Activated T-helper 2 cell treated with anti-CD3 and anti-CD28 coated beads, Interferon-gamma antibody, Interleukin-2, Interleukin-4, amounts not matched to agents 10 μg/mL and 5 μg/mL and 100 μg/mL, durations not matched to agents 14 hours and 24 hours and 36 hours (primary cell): ENCODE measurements around the gene OR2A7. TPM values are rescaled to one million over a fixed set of nuclear protein-coding genes. Genes with fewer than 3 reads are reported as not detected.
"Not testable (repeated sequence)": the region's sequence is repeated elsewhere in the genome, so short reads cannot be mapped to it uniquely, and the experiment has no call there.

Source experiments
- DNase-seq: peaks from one replicate; pipeline ENCODE4 v3.0.0; 2021; ENCODE audit warnings: low spot score
- H3K27ac Mint-ChIP-seq: one replicate; pipeline ENCODE4 v1.8.0; 2021; ENCODE audit warnings: mixed read lengths
- H3K27me3 Mint-ChIP-seq: one replicate; pipeline ENCODE4 v1.8.0; 2021; ENCODE audit warnings: low read depth, mixed read lengths
- H3K36me3 Mint-ChIP-seq: one replicate; pipeline ENCODE4 v1.8.0; 2021; ENCODE audit warnings: low read depth, mixed read lengths
- H3K4me1 Mint-ChIP-seq: one replicate; pipeline ENCODE4 v1.8.0; 2021; ENCODE audit warnings: low read depth, mixed read lengths
- H3K4me3 Mint-ChIP-seq: one replicate; pipeline ENCODE4 v1.8.0; 2021; ENCODE audit warnings: low read depth, mild to moderate bottlenecking, moderate library complexity, mixed read lengths
- H3K9me3 Mint-ChIP-seq: one replicate; pipeline ENCODE4 v1.8.0; 2021; ENCODE audit warnings: mixed read lengths
- intact Hi-C: fragments of 100-400 bp; cut with micrococcal nuclease; formaldehyde crosslinking; loops from one replicate; pipeline ENCODE4 v1.15.1; 2023
- total RNA-seq: library from RNA; stranded (reverse); gene quantifications from 2 replicates; pipeline ENCODE4 v1.2.3, GENCODE V29; 2022

The OR2A7 gene
- total RNA-seq, 1 donor from 2014 or later: 2.2 TPM

DNA sequence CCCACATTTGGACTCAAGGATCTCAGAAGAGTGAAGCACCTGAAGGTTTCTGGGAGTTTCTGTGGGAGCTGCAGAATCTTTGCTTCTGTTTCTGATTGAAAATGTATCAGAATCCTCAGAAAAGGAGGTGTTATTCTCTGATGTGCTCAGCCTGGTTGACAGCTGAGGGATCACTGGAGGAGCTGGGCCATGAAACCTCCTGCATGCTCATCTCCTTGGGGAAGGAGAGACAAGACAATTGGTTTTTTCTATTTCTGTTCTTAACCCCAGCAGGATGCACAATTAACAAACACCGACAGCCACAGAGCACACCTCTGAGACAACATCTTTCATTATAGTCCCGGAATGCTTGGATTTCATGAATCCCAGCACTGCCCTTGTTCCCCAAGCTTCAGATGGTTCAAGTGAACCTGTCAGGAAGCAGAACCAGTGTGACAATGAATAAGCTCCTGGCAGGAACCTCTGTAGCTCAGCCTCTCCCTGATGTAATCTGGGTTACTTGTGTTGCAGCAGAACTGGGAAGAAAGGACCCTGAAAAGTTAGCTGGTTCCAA lies 26.0 kb downstream of the OR2A7 start:
- DNase-seq, H3K9me3 Mint-ChIP-seq, H3K4me3 Mint-ChIP-seq, H3K27me3 Mint-ChIP-seq, H3K27ac Mint-ChIP-seq, intact Hi-C loops, H3K4me1 Mint-ChIP-seq, H3K36me3 Mint-ChIP-seq: not testable (repeated sequence)

DNA sequence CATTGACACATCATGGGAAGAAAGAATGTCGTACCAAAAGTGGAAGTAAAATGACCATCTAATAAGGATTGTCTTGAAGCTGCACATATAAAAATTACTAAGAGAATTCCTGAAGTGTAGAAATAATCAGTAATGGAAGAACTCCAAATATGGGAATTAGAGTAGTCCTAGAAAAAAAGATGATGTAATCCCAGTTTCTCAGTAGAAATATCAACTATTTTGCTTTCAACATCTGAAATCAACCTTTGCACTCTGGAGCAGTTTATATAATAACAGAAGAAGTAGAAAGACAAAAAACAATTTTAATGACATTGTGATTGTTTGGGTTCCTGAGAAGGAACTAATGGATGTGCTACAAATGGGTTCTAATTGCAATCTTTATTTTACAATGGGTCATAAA lies 31.6 kb downstream of the OR2A7 start:
- intact Hi-C loops, H3K9me3 Mint-ChIP-seq, H3K36me3 Mint-ChIP-seq, H3K4me1 Mint-ChIP-seq, DNase-seq, H3K4me3 Mint-ChIP-seq, H3K27me3 Mint-ChIP-seq, H3K27ac Mint-ChIP-seq: not testable (repeated sequence)

- H3K36me3 Mint-ChIP-seq, H3K4me1 Mint-ChIP-seq, H3K27me3 Mint-ChIP-seq, intact Hi-C loops, H3K9me3 Mint-ChIP-seq, H3K4me3 Mint-ChIP-seq, H3K27ac Mint-ChIP-seq, DNase-seq: not testable (repeated sequence)
Measured at GRCh38 chr7:144231027-144231426, 33.6 kb downstream of the OR2A7 start.

DNA sequence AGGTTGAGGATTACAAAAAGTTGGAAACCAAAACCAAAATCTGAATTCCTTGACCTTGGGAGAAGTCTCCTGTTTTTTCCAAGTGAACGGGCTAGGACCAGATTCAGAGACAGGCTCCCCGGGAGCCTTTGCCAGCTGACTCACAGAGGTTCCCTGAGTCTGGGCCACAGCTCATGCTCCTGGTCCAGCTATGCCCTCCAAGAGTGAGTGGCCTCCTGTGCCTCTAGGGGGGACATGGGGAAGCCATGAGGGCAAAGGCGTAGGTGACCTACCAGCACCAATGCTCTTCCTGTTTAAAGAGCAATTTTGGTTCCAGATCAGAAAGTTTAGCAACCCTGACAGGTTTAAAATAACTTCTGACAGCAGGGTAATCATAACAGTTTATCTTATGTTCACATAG lies 35.8 kb downstream of the OR2A7 start:
- H3K9me3 Mint-ChIP-seq, intact Hi-C loops, H3K27ac Mint-ChIP-seq, H3K36me3 Mint-ChIP-seq, DNase-seq, H3K4me3 Mint-ChIP-seq, H3K27me3 Mint-ChIP-seq, H3K4me1 Mint-ChIP-seq: not testable (repeated sequence)

- H3K36me3 Mint-ChIP-seq, H3K27ac Mint-ChIP-seq, H3K4me3 Mint-ChIP-seq, H3K9me3 Mint-ChIP-seq, intact Hi-C loops, DNase-seq, H3K27me3 Mint-ChIP-seq, H3K4me1 Mint-ChIP-seq: not testable (repeated sequence)
Measured at GRCh38 chr7:144226866-144227265, 37.7 kb downstream of the OR2A7 start.

- H3K27me3 Mint-ChIP-seq, H3K9me3 Mint-ChIP-seq, intact Hi-C loops, H3K27ac Mint-ChIP-seq, DNase-seq, H3K4me3 Mint-ChIP-seq, H3K4me1 Mint-ChIP-seq, H3K36me3 Mint-ChIP-seq: not testable (repeated sequence)
Measured at GRCh38 chr7:144223675-144224074, 40.9 kb downstream of the OR2A7 start.

DNA sequence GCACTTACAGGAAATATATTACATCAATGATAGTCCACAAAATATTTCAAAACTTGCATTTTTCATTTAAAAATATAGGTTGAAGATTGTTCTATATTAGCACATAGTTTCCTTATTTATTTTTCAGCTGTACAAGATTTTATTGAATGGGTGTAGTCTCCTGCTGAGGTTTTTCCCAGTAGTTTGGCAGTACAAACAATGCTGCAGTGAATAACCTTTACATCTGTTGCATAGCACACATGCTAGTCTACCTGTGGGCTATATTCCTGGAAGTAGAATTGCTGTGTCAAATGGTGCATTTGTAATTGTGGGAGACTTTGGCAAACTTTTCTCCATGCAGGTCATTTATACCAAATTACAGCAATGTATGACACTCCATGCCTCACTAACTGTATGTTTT lies 44.1 kb downstream of the OR2A7 start:
- H3K27me3 Mint-ChIP-seq, H3K4me3 Mint-ChIP-seq, H3K4me1 Mint-ChIP-seq, intact Hi-C loops, H3K9me3 Mint-ChIP-seq, H3K36me3 Mint-ChIP-seq, DNase-seq, H3K27ac Mint-ChIP-seq: not testable (repeated sequence)

GRCh38 chr7:144219149-144219548 lies 45.4 kb downstream of the OR2A7 start:
- H3K4me1 Mint-ChIP-seq, H3K36me3 Mint-ChIP-seq, H3K4me3 Mint-ChIP-seq, H3K27me3 Mint-ChIP-seq, H3K9me3 Mint-ChIP-seq, H3K27ac Mint-ChIP-seq, DNase-seq, intact Hi-C loops: not testable (repeated sequence)

DNA sequence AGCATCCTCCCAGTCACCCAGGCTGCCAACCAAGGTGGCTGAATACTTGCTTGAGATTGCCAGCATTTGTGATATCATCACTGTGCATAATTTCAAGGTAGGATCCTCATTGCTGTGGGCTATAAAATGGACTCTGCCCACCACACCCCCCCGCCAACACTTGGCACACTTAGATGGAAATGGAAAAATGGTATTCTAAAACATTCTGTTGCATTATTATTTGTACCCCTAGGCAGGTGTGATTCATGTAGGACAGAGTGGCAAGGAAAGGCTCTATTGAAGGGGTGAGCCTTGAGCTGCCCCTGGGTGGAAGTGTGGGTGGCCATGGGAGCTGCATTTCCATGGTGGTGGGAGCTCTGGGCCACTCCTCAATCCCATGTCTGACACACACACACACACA lies 46.0 kb downstream of the OR2A7 start:
- H3K4me3 Mint-ChIP-seq, H3K27ac Mint-ChIP-seq, intact Hi-C loops, H3K27me3 Mint-ChIP-seq, H3K9me3 Mint-ChIP-seq, H3K36me3 Mint-ChIP-seq, H3K4me1 Mint-ChIP-seq, DNase-seq: not testable (repeated sequence)

- H3K9me3 Mint-ChIP-seq, H3K27ac Mint-ChIP-seq, H3K4me1 Mint-ChIP-seq, H3K27me3 Mint-ChIP-seq, H3K36me3 Mint-ChIP-seq, intact Hi-C loops, DNase-seq, H3K4me3 Mint-ChIP-seq: not testable (repeated sequence)
Measured at GRCh38 chr7:144217200-144217599, 47.4 kb downstream of the OR2A7 start.

Other genes with a start within 250 kb of the OR2A7 start
- gene OR2A5, start 215.8 kb downstream of the OR2A7 start, total RNA-seq: not detected in 2 replicates
- gene OR2A25, start 195.0 kb downstream of the OR2A7 start, total RNA-seq: not detected in 2 replicates
- not detected in 2 replicates for gene OR2A12, start 178.5 kb downstream of the OR2A7 start, total RNA-seq
- not detected in 2 replicates for gene OR2A2, start 155.2 kb downstream of the OR2A7 start, total RNA-seq
- gene OR2A14, start 141.6 kb downstream of the OR2A7 start, total RNA-seq: not detected in 2 replicates
- gene CTAGE4, start 81.3 kb downstream of the OR2A7 start, total RNA-seq: 1.2 and 1.6 TPM in 2 replicates
- 3.6 and 4.1 TPM in 2 replicates for gene ARHGEF35, start 69.0 kb downstream of the OR2A7 start, total RNA-seq
- gene OR2A42, start 25.2 kb downstream of the OR2A7 start, total RNA-seq: 0.09 TPM in 1 of 2 replicates, not detected in the other
- 1.2 and 2.1 TPM in 2 replicates for gene CTAGE8, start 4.5 kb upstream of the OR2A7 start, total RNA-seq
- not detected in 2 replicates for gene OR2A1, start 47.6 kb upstream of the OR2A7 start, total RNA-seq
- 10.8 TPM in 2 replicates for gene ARHGEF5, start 90.6 kb upstream of the OR2A7 start, total RNA-seq
- not detected in 2 replicates for gene NOBOX, start 138.9 kb upstream of the OR2A7 start, total RNA-seq